HG02885 (cell line): ENCODE measurements around the gene ARPC4.
"Not testable (repeated sequence)": the region's sequence is repeated elsewhere in the genome, so short reads cannot be mapped to it uniquely, and the experiment has no call there.

Experiments
- ATAC-seq: cut with Tn5 transposase; IDR thresholded peaks from one replicate; pipeline ENCODE4 v1.9.1; 2021; ENCODE audit warnings: mild to moderate bottlenecking; ENCODE audit not compliant: unreplicated experiment, poor library complexity

The ARPC4 gene

DNA sequence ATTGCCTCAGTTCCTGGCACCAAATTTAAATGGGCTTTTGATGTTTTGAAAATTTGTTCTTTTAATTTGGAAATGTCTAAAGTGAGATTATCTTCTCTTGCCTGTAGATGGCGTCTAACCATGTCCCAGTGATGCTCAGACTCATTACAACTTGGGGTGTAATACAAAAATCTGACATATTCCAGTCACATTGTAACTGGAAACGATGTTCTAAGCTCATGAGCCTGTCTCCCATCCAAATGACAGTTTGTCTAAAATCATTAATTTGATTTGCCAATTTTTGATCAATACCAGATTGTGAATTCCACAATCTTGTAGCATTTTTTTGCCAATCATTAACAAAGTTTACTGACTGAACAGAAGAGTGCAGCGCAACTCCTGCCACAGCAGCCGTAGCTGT lies 56.0 kb downstream of the ARPC4 start:
- not testable (repeated sequence) for ATAC-seq

DNA sequence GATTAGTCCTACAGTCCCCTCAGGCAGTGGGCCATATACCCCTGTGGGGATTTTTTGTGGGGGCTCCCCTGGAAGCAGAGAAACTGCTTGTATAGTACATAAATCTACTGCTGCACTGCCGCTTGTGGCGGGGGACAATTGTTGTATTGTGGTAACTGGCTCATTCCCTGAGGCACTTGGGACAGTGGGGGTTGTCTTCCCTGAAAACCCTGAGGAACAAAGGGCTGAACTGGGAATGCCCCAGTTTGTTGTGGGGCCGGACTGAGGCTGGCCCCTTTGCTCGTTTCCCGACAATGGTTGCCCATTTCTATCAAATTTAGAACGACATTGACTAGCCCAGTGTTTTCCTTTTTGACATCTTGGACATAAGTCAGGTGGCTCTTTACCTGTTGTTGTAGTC lies 58.5 kb downstream of the ARPC4 start:
- not testable (repeated sequence) for ATAC-seq

DNA sequence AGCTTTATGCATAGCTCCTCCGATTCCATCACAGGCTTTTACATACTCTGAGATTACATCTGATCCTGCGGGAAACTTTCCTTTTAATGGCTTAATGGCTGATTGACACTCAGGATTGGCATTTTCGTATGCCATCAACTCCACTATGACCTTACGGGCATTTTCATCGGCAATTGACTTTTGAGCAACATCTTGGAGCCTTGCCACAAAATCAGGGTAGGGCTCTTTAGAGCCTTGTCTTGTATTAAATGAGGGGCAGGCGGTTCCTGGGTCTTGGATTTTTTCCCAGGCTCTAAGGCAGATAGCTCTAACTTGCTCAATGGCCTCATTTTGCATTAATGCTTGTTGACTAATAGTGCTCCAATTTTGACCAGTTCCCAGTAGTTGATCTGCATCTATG lies 59.0 kb downstream of the ARPC4 start:
- not testable (repeated sequence) for ATAC-seq

DNA sequence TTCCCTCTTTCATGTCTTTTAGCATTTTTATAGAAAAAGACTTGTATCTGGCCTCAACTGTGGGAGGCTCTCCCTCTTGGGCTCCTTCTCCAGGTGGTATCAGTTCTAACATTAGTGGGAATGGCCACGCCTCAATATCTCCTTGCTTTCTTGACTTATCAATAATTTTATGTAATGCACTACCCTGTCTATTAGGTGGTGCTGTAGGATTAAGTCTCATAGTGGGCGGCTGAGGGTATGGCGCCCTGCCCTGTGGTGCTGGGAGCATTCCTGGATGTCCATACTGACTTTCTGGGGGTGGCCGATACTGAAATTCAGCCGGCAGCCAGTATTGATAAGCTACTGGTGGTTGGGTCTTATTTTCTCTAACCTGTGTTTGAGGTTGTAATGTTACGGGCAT lies 59.6 kb downstream of the ARPC4 start:
- ATAC-seq, result no peak

DNA sequence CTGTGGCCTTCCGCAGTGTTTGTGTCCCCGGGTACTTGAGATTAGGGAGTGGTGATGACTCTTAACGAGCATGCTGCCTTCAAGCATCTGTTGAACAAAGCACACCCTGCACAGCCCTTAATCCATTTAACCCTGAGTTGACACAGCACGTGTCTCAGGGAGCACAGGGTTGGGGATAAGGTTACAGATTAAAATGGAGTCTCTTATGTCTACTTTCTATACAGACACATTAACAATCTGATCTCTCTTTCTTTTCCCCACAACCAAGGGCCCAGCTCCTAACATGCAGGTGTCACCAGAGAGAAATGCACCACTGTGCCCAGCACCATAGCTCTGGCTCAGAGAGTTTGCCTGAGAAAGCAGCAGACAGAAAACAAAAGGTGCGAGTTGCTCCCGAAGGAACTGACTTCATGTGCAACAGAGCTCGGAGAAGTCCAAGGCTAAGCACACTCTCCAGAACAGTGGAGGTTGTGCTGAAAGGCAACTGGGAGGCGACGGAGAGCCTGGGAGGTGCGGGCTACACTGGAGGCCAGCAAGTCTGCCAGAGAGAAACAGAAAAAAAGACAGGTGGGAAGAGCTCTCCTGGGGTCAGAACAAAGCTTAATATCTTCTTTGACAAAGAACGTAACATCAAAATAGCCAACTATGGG lies 61.5 kb downstream of the ARPC4 start:
- ATAC-seq, result not testable (repeated sequence)

DNA sequence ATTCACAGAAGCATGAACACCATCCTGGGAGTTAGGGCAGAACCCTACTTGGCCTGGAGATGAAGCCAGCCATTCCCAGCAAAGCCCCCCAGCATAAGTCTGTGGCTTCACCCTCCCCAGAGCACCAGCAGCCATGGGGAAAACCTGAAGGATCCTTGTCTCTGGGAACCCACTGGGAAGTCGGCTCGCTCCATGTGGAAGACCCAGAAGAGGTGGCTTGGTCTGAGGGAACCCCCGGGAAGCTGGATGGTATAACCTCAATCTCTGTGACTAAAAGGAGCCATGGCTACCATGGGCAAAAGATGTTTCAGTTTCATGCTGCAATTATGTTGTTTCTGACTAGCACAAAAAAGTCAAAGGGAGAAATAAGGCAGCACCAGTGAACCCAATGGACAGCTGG lies 62.7 kb downstream of the ARPC4 start:
- ATAC-seq, result no peak
